ENCODE measurements around the gene HCN3. TPM values are rescaled to one million over a fixed set of nuclear protein-coding genes. Genes with fewer than 3 reads are reported as not detected.
A peak's percentile ranks its signal among the peaks of the same experiment; 100 is the strongest.

Gene HCN3
- total RNA-seq, 1 experiment from 2014 or later: 11.3 TPM

GRCh38 chr1:155316922-155317321, 39.7 kb downstream of the HCN3 start:
- no peak for TF ChIP-seq EZH2 (IDR thresholded peaks at IDR 0.05; ENCODE audit: borderline replicate concordance, low read depth, low read length, poor library complexity, severe bottlenecking)
- TF ChIP-seq CTCF (conservative IDR thresholded peaks at IDR 0.05; ENCODE audit: low read depth, low read length): no peak
- H3K4me1 ChIP-seq (ENCODE audit: insufficient read depth, low read length, poor library complexity, severe bottlenecking): peaks cover 16% of the 10 kb centered on the region
- peak overlapping the region; percentile 0 for H3K27ac ChIP-seq (ENCODE audit: low read depth, low read length, poor library complexity, severe bottlenecking)
- no peaks in the 10 kb centered on the region for H3K27me3 ChIP-seq (replicated peaks; ENCODE audit: insufficient read depth, low read depth, low read length, poor library complexity)
- TSS peak; percentile 7 for BruUV-seq (replicated peaks)
- POLR2A ChIA-PET (ENCODE audit: low non-redundant PET): interaction anchor here (0.8 kb wide), 1 partner anchor 10 kb away, joined by 3 read pairs; no protein-coding TSS in a partner anchor
- CTCF ChIA-PET: no interaction called here
- no peak for DNase-seq (ENCODE audit: low spot score)
- no peak overlapping the region for H3K4me3 ChIP-seq (ENCODE audit: low read depth, low read length, poor library complexity, severe bottlenecking)
- H3K36me3 ChIP-seq (ENCODE audit: insufficient read depth, low read length, poor library complexity, severe bottlenecking): peaks cover 74% of the 10 kb centered on the region
- no peaks in the 10 kb centered on the region for H3K9me3 ChIP-seq (ENCODE audit: low read depth, low read length, poor library complexity, severe bottlenecking)
- intact Hi-C loops (cut with micrococcal nuclease; ENCODE audit: unreplicated experiment): no loop called here

- H3K36me3 ChIP-seq (ENCODE audit: insufficient read depth, low read length, poor library complexity, severe bottlenecking): peaks cover 63% of the 10 kb centered on the region
- H3K4me1 ChIP-seq (ENCODE audit: insufficient read depth, low read length, poor library complexity, severe bottlenecking): peaks cover 21% of the 10 kb centered on the region
- ChIA-PET CTCF (no interaction called here), POLR2A (ENCODE audit: low non-redundant PET) (no interaction called here)
- intact Hi-C loops (cut with micrococcal nuclease; ENCODE audit: unreplicated experiment): no loop called here
- BruUV-seq (replicated peaks): no TSS peak
- H3K27me3 ChIP-seq (replicated peaks; ENCODE audit: insufficient read depth, low read depth, low read length, poor library complexity): no peaks in the 10 kb centered on the region
- no peak overlapping the region for H3K4me3 ChIP-seq (ENCODE audit: low read depth, low read length, poor library complexity, severe bottlenecking)
- no peak for DNase-seq (ENCODE audit: low spot score)
- no peaks in the 10 kb centered on the region for H3K9me3 ChIP-seq (ENCODE audit: low read depth, low read length, poor library complexity, severe bottlenecking)
- no peak for TF ChIP-seq EZH2 (IDR thresholded peaks at IDR 0.05; ENCODE audit: borderline replicate concordance, low read depth, low read length, poor library complexity, severe bottlenecking)
- TF ChIP-seq CTCF (conservative IDR thresholded peaks at IDR 0.05; ENCODE audit: low read depth, low read length): no peak
- peak overlapping the region; percentile 53 for H3K27ac ChIP-seq (ENCODE audit: low read depth, low read length, poor library complexity, severe bottlenecking)
These were observed 40.8 kb downstream of the HCN3 start for GRCh38 chr1:155318082-155318481.

- no TSS peak for BruUV-seq (replicated peaks)
- Histone ChIP-seq H3K27me3 (replicated peaks; ENCODE audit: insufficient read depth, low read depth, low read length, poor library complexity) (no peaks in the 10 kb centered on the region), H3K9me3 (ENCODE audit: low read depth, low read length, poor library complexity, severe bottlenecking) (no peaks in the 10 kb centered on the region), H3K4me1 (ENCODE audit: insufficient read depth, low read length, poor library complexity, severe bottlenecking) (peaks cover 21% of the 10 kb centered on the region), H3K27ac (ENCODE audit: low read depth, low read length, poor library complexity, severe bottlenecking) (peak overlapping the region; percentile 53), H3K4me3 (ENCODE audit: low read depth, low read length, poor library complexity, severe bottlenecking) (no peak overlapping the region), H3K36me3 (ENCODE audit: insufficient read depth, low read length, poor library complexity, severe bottlenecking) (peaks cover 49% of the 10 kb centered on the region)
- ChIA-PET CTCF (no interaction called here), POLR2A (ENCODE audit: low non-redundant PET) (no interaction called here)
- TF ChIP-seq CTCF (conservative IDR thresholded peaks at IDR 0.05; ENCODE audit: low read depth, low read length): no peak
- no peak for TF ChIP-seq EZH2 (IDR thresholded peaks at IDR 0.05; ENCODE audit: borderline replicate concordance, low read depth, low read length, poor library complexity, severe bottlenecking)
- intact Hi-C loops (cut with micrococcal nuclease; ENCODE audit: unreplicated experiment): no loop called here
- no peak for DNase-seq (ENCODE audit: low spot score)
These were observed 42.3 kb downstream of the HCN3 start for GRCh38 chr1:155319536-155319935.
